ENCODE data around the gene DTNBP1. TPM values are rescaled to one million over a fixed set of nuclear protein-coding genes. Genes with fewer than 3 reads are reported as not detected.

The DTNBP1 gene
- total and polyA plus RNA-seq, 2 of the 13 experiments (the other 11 are each of a cell fraction or from before 2014, with no cell fraction given): 6.6 to 19.1 TPM

DNA sequence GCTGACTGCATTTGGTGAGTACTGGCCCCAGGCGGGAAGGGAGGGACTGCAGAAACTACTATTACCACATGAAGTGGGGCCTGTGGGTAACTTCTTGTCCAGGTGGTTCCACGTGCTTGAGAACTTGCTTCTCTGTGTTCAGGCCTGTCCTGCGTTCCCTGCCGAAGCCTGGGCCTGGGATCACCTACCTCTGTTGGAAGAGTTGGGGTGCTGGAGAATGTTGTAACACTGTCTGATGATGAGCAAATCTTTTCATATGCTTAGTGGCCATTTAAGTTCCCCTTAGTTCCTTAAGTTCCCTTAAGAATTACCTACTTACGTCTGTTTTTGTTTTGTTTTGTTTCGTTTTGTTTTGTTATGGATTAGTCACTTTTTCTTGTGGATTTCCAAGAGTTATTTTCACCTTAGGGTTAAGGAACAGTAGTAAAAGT is 154.4 kb downstream of the DTNBP1 start:
- FAIRE-seq (no peak), ATAC-seq (no peak), DNase-seq (ENCODE audit: low spot score) (no peak)
- Histone ChIP-seq H3K4me3 (replicated peaks in 1 of 3; ENCODE audit: insufficient read depth in 1 of 3, low read depth in 2 of 3, low read length in 3 of 3) (no peak overlapping the region), H3K9ac (ENCODE audit: insufficient read depth, low read depth, low read length) (no peak overlapping the region), H4K20me1 (ENCODE audit: insufficient read depth, low read length) (peaks cover 9% of the 10 kb centered on the region; the same call in 1 of the 2 replicates), H3K27me3 (ENCODE audit: control insufficient read depth in 1 of 2, insufficient read depth in 2 of 2, low read length in 2 of 2) (no peaks in the 10 kb centered on the region), H3K4me2 (ENCODE audit: low read depth, low read length) (no peak overlapping the region), H3K27ac (ENCODE audit: extremely low read length, insufficient read depth, low read length) (no peak overlapping the region), H3K79me2 (ENCODE audit: insufficient read depth, low read length) (no peaks in the 10 kb centered on the region), H3K4me1 (ENCODE audit: insufficient read depth, low read length) (peaks cover 30% of the 10 kb centered on the region), H3K9me3 (ENCODE audit: low read length) (no peaks in the 10 kb centered on the region), H2AFZ (ENCODE audit: low read length) (no peak overlapping the region), H3K36me3 (replicated peaks in 1 of 2; ENCODE audit: control insufficient read depth in 1 of 2, insufficient read depth in 2 of 2, low read length in 2 of 2) (peaks cover 18 to 39% of the 10 kb centered on the region in 2 experiments)
- no peak for TF ChIP-seq ZFP36L2 (CRISPR knock-in tag; IDR thresholded peaks at IDR 0.05)
- TF ChIP-seq ZFYVE20 (CRISPR knock-in tag; IDR thresholded peaks at IDR 0.05; ENCODE audit: borderline replicate concordance, low read depth): no peak
- no peak for TF ChIP-seq ZNF724P (CRISPR knock-in tag; IDR thresholded peaks at IDR 0.05; ENCODE audit: borderline replicate concordance)
- no peak for TF ChIP-seq ZFAT (CRISPR knock-in tag; conservative IDR thresholded peaks at IDR 0.05)
- no peak for TF ChIP-seq RFX5 (IDR thresholded peaks at IDR 0.05; ENCODE audit: low read depth, low read length)
- TF ChIP-seq ZBTB26 (CRISPR knock-in tag; IDR thresholded peaks at IDR 0.05; ENCODE audit: borderline replicate concordance): no peak
- no peak for TF ChIP-seq RNF219 (CRISPR knock-in tag; IDR thresholded peaks at IDR 0.05)
- BruUV-seq (replicated peaks): no TSS peak
- WGBS (ENCODE audit: low lambda C conversion rate): 90% methylated on average over 6 of the region's 6 CpGs
- intact Hi-C loops (cut with micrococcal nuclease; ENCODE audit: unreplicated experiment): no loop called here
- ChIA-PET CTCF (ENCODE audit: low intra/inter-chr PET ratio, low total read pairs) (no interaction called here), POLR2A (no interaction called here)
- in situ Hi-C loops (cut with HindIII; ENCODE audit: extremely low pct_ligation_motif_present, low pct_unique_long_range_greater_than_20kb): no loop called here

All from HepG2 (cell line).